ENCODE data around the gene ZFP57. TPM values are rescaled to one million over a fixed set of nuclear protein-coding genes. Genes with fewer than 3 reads are reported as not detected.

The ZFP57 gene
- total and polyA plus RNA-seq, 10 of the 15 experiments (the other 5 are each of a cell fraction or from before 2014, with no cell fraction given) = not detected

GRCh38 chr6:29723666-29724588, 43.0 kb upstream of the ZFP57 start (continued):
- TF ChIP-seq BCL3 (IDR thresholded peaks at IDR 0.05; ENCODE audit: borderline replicate concordance, insufficient read depth, low read depth, low read length, poor library complexity, severe bottlenecking) (no peak), PML (IDR thresholded peaks at IDR 0.05; ENCODE audit: low read length) (peak; percentile 61; the same call in 1 of the 2 replicates), STAT1 (conservative IDR thresholded peaks at IDR 0.05) (no peak), YY1 (IDR thresholded peaks at IDR 0.05; ENCODE audit: low read depth, low read length) (peak; percentile 37; the same call in 1 of the 2 replicates), POU2F2 (IDR thresholded peaks at IDR 0.05; ENCODE audit: borderline replicate concordance, low read depth, low read length) (peak; percentile 41; the same call in 2 of the 3 replicates), SMC3 (IDR thresholded peaks at IDR 0.05; ENCODE audit: borderline replicate concordance, low read length) (no peak), RB1 (IDR thresholded peaks at IDR 0.05; ENCODE audit: borderline replicate concordance) (0 out of 2 replicates have a peak, but pooled peaks have one; percentile 30), RUNX3 (IDR thresholded peaks at IDR 0.05; ENCODE audit: low read length) (peak; percentile 4; the same call in 1 of the 2 replicates)

DNA sequence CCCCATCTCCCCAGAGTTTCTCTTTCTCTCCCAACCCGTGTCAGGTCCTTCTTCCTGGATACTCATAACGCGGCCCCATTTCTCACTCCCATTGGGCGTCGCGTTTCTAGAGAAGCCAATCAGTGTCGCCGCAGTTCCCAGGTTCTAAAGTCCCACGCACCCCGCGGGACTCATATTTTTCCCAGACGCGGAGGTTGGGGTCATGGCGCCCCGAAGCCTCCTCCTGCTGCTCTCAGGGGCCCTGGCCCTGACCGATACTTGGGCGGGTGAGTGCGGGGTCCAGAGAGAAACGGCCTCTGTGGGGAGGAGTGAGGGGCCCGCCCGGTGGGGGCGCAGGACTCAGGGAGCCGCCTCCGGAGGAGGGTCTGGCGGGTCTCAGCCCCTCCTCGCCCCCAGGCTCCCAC, 42.3 kb upstream of the ZFP57 start, which contains the start of gene HLA-F:
Gene HLA-F (plus strand): TSS at position 173 of the 404 bp plus-strand sequence. CDS start 30 bp downstream, at position 203.
- peaks cover 40% of the 10 kb centered on the region for H3K79me2 ChIP-seq (ENCODE audit: control insufficient read depth, insufficient read depth, low read length)
- H3K4me1 ChIP-seq (ENCODE audit: control insufficient read depth, insufficient read depth, low read length) = peaks cover 15% of the 10 kb centered on the region
- RAD21 ChIA-PET (ENCODE audit: unreplicated experiment) = no interaction called here
- H3K9ac ChIP-seq (ENCODE audit: control insufficient read depth, insufficient read depth, low read length) = peak within 1 kb of the TSS; percentile 100
- FAIRE-seq (no peak), DNase-seq (ENCODE audit: low read depth, low spot score) (peak; percentile 92), ATAC-seq (peak; percentile 89)
- peak within 1 kb of the TSS; percentile 90 for H2AFZ ChIP-seq (ENCODE audit: control insufficient read depth, low read depth, low read length)
- H3K36me3 ChIP-seq (ENCODE audit: control insufficient read depth in 2 of 2, insufficient read depth in 2 of 2, low read length in 1 of 2) = peaks cover 11 to 33% of the 10 kb centered on the region in 2 experiments
- in situ Hi-C loops (cut with MboI) = no loop called here
- peak within 1 kb of the TSS; percentile 91 for H3K4me2 ChIP-seq (ENCODE audit: control insufficient read depth, insufficient read depth)
- H3K27ac ChIP-seq (ENCODE audit: control insufficient read depth, insufficient read depth) = peak within 1 kb of the TSS; percentile 99
- POLR2A ChIA-PET = no interaction called here
- H4K20me1 ChIP-seq (ENCODE audit: control insufficient read depth, insufficient read depth) = peaks cover 9% of the 10 kb centered on the region
- peak within 1 kb of the TSS; percentile 98 for H3K4me3 ChIP-seq
- BruUV-seq (replicated peaks) = no TSS peak
- SMC1A ChIA-PET (ENCODE audit: uncharacterized antibody, unreplicated experiment) = no interaction called here
- WGBS (ENCODE audit: insufficient coverage, insufficient replicate concordance, low lambda C conversion rate, missing lambda C conversion rate) = under 1% methylated on average over 25 of the region's 26 CpGs
- CTCF ChIA-PET = interaction anchor here (1.4 kb wide), 2 partner anchors 15 to 29 kb away, joined by 4 to 5 read pairs; no protein-coding TSS in a partner anchor
- intact Hi-C loops (cut with micrococcal nuclease; ENCODE audit: unreplicated experiment) = loop anchor here (10.0 kb wide), 1 partner anchor 222 kb away; the partner anchor contains the start of gene HLA-A
- H3K27me3 ChIP-seq (replicated peaks in 1 of 2; ENCODE audit: control insufficient read depth in 2 of 2, insufficient read depth in 2 of 2, low read length in 1 of 2) = no peaks in the 10 kb centered on the region
- H3K9me3 ChIP-seq (replicated peaks; ENCODE audit: control insufficient read depth, insufficient read depth, low read length) = no peaks in the 10 kb centered on the region
- TF ChIP-seq ZZZ3 (IDR thresholded peaks at IDR 0.05; ENCODE audit: control insufficient read depth, insufficient read length, low read depth) (no peak), NR2F1 (conservative IDR thresholded peaks at IDR 0.05) (peak; percentile 76), POLR2AphosphoS5 (IDR thresholded peaks at IDR 0.05; ENCODE audit: low read length) (peak; percentile 93), SMAD5 (IDR thresholded peaks at IDR 0.05; ENCODE audit: low read depth) (peak; percentile 86), YBX1 (IDR thresholded peaks at IDR 0.05) (no peak), PML (IDR thresholded peaks at IDR 0.05; ENCODE audit: low read length) (peak; percentile 85), FOS (IDR thresholded peaks at IDR 0.05; ENCODE audit: borderline replicate concordance, extremely low read depth, insufficient read length) (peak; percentile 26), TCF3 (IDR thresholded peaks at IDR 0.05; ENCODE audit: borderline replicate concordance, insufficient read depth, low read depth, low read length) (0 out of 2 replicates have a peak, but pooled peaks have one; percentile 35), SREBF1 (IDR thresholded peaks at IDR 0.05; ENCODE audit: low read length) (no peak), ZBTB33 (IDR thresholded peaks at IDR 0.05) (no peak), RELB (IDR thresholded peaks at IDR 0.05; ENCODE audit: low read depth) (peak; percentile 82)
